NT2/D1 (cell line): ENCODE results near the gene COL9A3.

Experiments used
- DNase-seq: peaks from one replicate; pipeline ENCODE4 v3.0.0-alpha.2; 2011; ENCODE audit warnings: low read depth, low spot score
- H3K27me3 ChIP-seq: 2 replicates; pipeline ENCODE4 v1.6.0; 2011; ENCODE audit warnings: mild to moderate bottlenecking; ENCODE audit not compliant: insufficient read length, insufficient read depth
- H3K36me3 ChIP-seq: 2 replicates; pipeline ENCODE4 v1.6.1; 2011; ENCODE audit warnings: mild to moderate bottlenecking, low read length, mixed read lengths; ENCODE audit not compliant: insufficient read depth, insufficient read length
- H3K4me1 ChIP-seq: 2 replicates; pipeline ENCODE4 v1.5.1; 2011; ENCODE audit not compliant: insufficient read depth, insufficient read length
- H3K4me3 ChIP-seq: 2 replicates; pipeline ENCODE4 v1.5.1; 2011; ENCODE audit warnings: low read depth; ENCODE audit not compliant: insufficient read length
- H3K9ac ChIP-seq: 2 replicates; pipeline ENCODE4 v1.6.0; 2011; ENCODE audit warnings: low read depth; ENCODE audit not compliant: insufficient read length
- H3K9me3 ChIP-seq: 2 replicates; pipeline ENCODE4 v1.5.1; 2011; ENCODE audit warnings: mild to moderate bottlenecking, low read length; ENCODE audit not compliant: insufficient read depth
- SUZ12 ChIP-seq: IDR thresholded peaks from 2 replicates; pipeline ENCODE4 v1.6.1; 2011; ENCODE audit not compliant: insufficient read length, insufficient read depth; ENCODE audit errors: extremely low read depth
- YY1 ChIP-seq: IDR thresholded peaks from 2 replicates; pipeline ENCODE4 v1.6.1; 2011; ENCODE audit not compliant: insufficient read length, insufficient read depth
- ZNF274 ChIP-seq: IDR thresholded peaks from 2 replicates; pipeline ENCODE4 v1.6.1; 2011; ENCODE audit warnings: mild to moderate bottlenecking, low read depth, low read length

Gene COL9A3

GRCh38 chr20:62854121-62854520, 37.3 kb downstream of the COL9A3 start:
- Histone ChIP-seq H3K4me3 (no peak overlapping the region), H3K36me3 (peaks cover 86% of the 10 kb centered on the region), H3K4me1 (no peaks in the 10 kb centered on the region), H3K27me3 (no peaks in the 10 kb centered on the region), H3K9ac (no peak overlapping the region), H3K9me3 (no peaks in the 10 kb centered on the region)
- TF ChIP-seq YY1: no peak
- no peak for TF ChIP-seq SUZ12
- no peak for TF ChIP-seq ZNF274
- no peak for DNase-seq

- H3K9ac ChIP-seq: no peak overlapping the region
- TF ChIP-seq SUZ12: no peak
- no peak for TF ChIP-seq ZNF274
- TF ChIP-seq YY1: no peak
- H3K4me1 ChIP-seq: no peaks in the 10 kb centered on the region
- DNase-seq: no peak
- no peaks in the 10 kb centered on the region for H3K27me3 ChIP-seq
- peaks cover 82% of the 10 kb centered on the region for H3K36me3 ChIP-seq
- no peak overlapping the region for H3K4me3 ChIP-seq
- no peaks in the 10 kb centered on the region for H3K9me3 ChIP-seq
Measured at GRCh38 chr20:62855120-62855519, 38.3 kb downstream of the COL9A3 start.

GRCh38 chr20:62856931-62857619, 40.2 kb downstream of the COL9A3 start:
- H3K27me3 ChIP-seq: peaks cover 3% of the 10 kb centered on the region
- peak overlapping the region; percentile 0 for H3K9ac ChIP-seq
- peaks cover 66% of the 10 kb centered on the region for H3K36me3 ChIP-seq
- TF ChIP-seq ZNF274: no peak
- TF ChIP-seq SUZ12: no peak
- TF ChIP-seq YY1: no peak
- no peak for DNase-seq
- no peak overlapping the region for H3K4me3 ChIP-seq
- no peaks in the 10 kb centered on the region for H3K9me3 ChIP-seq
- H3K4me1 ChIP-seq: peaks cover 2% of the 10 kb centered on the region

GRCh38 chr20:62858058-62858830, 41.4 kb downstream of the COL9A3 start:
- H3K4me3 ChIP-seq: no peak overlapping the region
- peaks cover 56% of the 10 kb centered on the region for H3K36me3 ChIP-seq
- DNase-seq: no peak
- TF ChIP-seq ZNF274: no peak
- no peak for TF ChIP-seq SUZ12
- TF ChIP-seq YY1: no peak
- no peaks in the 10 kb centered on the region for H3K9me3 ChIP-seq
- peaks cover 2% of the 10 kb centered on the region for H3K4me1 ChIP-seq
- H3K27me3 ChIP-seq: peaks cover 3% of the 10 kb centered on the region
- no peak overlapping the region for H3K9ac ChIP-seq

- Histone ChIP-seq H3K27me3 (peaks cover 3% of the 10 kb centered on the region), H3K9me3 (no peaks in the 10 kb centered on the region; the same call in 1 of the 2 replicates), H3K36me3 (peaks cover 43% of the 10 kb centered on the region), H3K4me1 (peaks cover 2% of the 10 kb centered on the region), H3K9ac (peak overlapping the region; percentile 82), H3K4me3 (peak overlapping the region; percentile 66)
- no peak for DNase-seq
- TF ChIP-seq YY1: no peak
- TF ChIP-seq ZNF274: no peak
- no peak for TF ChIP-seq SUZ12
Measured at GRCh38 chr20:62859721-62860120, 42.9 kb downstream of the COL9A3 start.

GRCh38 chr20:62860391-62860923, 43.6 kb downstream of the COL9A3 start:
- Histone ChIP-seq H3K9ac (peak overlapping the region; percentile 82), H3K9me3 (no peaks in the 10 kb centered on the region; the same call in 1 of the 2 replicates), H3K4me3 (peak overlapping the region; percentile 66), H3K4me1 (peaks cover 2% of the 10 kb centered on the region), H3K27me3 (peaks cover 3% of the 10 kb centered on the region), H3K36me3 (peaks cover 36% of the 10 kb centered on the region)
- no peak for TF ChIP-seq SUZ12
- DNase-seq: no peak

- Histone ChIP-seq H3K9me3 (no peaks in the 10 kb centered on the region; the same call in 1 of the 2 replicates), H3K4me3 (peak overlapping the region; percentile 66), H3K9ac (peak overlapping the region; percentile 87), H3K27me3 (peaks cover 3% of the 10 kb centered on the region), H3K4me1 (peaks cover 2% of the 10 kb centered on the region), H3K36me3 (peaks cover 29% of the 10 kb centered on the region)
- no peak for DNase-seq
- TF ChIP-seq ZNF274 (no peak), YY1 (no peak), SUZ12 (no peak)
Measured at GRCh38 chr20:62860924-62861691, 44.3 kb downstream of the COL9A3 start.
